Activated naive CD8-positive, alpha-beta T cell treated with anti-CD3 and anti-CD28 coated beads, Interleukin-2, amount 10 ng/mL, durations not matched to agents 7 days and 5 days (primary cell): ENCODE results near the gene CAPNS2. TPM values are rescaled to one million over a fixed set of nuclear protein-coding genes. Genes with fewer than 3 reads are reported as not detected.
"Not testable (repeated sequence)": the region's sequence is repeated elsewhere in the genome, so short reads cannot be mapped to it uniquely, and the experiment has no call there.

Experiments used
- ATAC-seq: fragments of 150-1000 bp; cut with Tn5 transposase; one replicate; pipeline ENCODE4 v1.10.0; 2021; ENCODE audit warnings: low read depth, moderate library complexity
- POLR2A ChIA-PET: fragments of 350-600 bp; sonication (Branson Sonifier 250); formaldehyde crosslinking; loops from one replicate; lab custom pipeline; 2021; ENCODE audit warnings: antibody characterized with exemption; lab: Charles Lee
- DNase-seq: peaks from one replicate; pipeline ENCODE4 v3.0.0; 2021
- H3K27ac Mint-ChIP-seq: one replicate; pipeline ENCODE4 v1.8.0; 2022; ENCODE audit warnings: mild to moderate bottlenecking, mixed read lengths
- H3K27me3 Mint-ChIP-seq: one replicate; pipeline ENCODE4 v1.8.0; 2022; ENCODE audit warnings: mild to moderate bottlenecking, moderate library complexity, mixed read lengths
- H3K36me3 Mint-ChIP-seq: one replicate; pipeline ENCODE4 v1.8.0; 2021; ENCODE audit warnings: mild to moderate bottlenecking, mixed read lengths
- H3K4me1 Mint-ChIP-seq: one replicate; pipeline ENCODE4 v1.8.0; 2021; ENCODE audit warnings: mixed read lengths
- H3K4me3 Mint-ChIP-seq: one replicate; pipeline ENCODE4 v1.8.0; 2022; ENCODE audit warnings: mild to moderate bottlenecking, moderate library complexity, mixed read lengths
- H3K9me3 Mint-ChIP-seq: one replicate; pipeline ENCODE4 v1.8.0; 2021; ENCODE audit warnings: mixed read lengths
- total RNA-seq, 2 experiments: library from RNA; stranded (reverse); gene quantifications; one replicate each; pipeline ENCODE4 v1.2.3, GENCODE V29; 2021

The CAPNS2 gene
- total RNA-seq, 2 experiments from 2014 or later = not detected

GRCh38 chr16:55574811-55575210, 8.3 kb downstream of the CAPNS2 start:
- Mint-ChIP-seq H3K36me3 (no peaks in the 10 kb centered on the region), H3K9me3 (no peaks in the 10 kb centered on the region), H3K27me3 (peaks cover 7% of the 10 kb centered on the region), H3K4me3 (no peak overlapping the region), H3K27ac (no peak overlapping the region), H3K4me1 (no peaks in the 10 kb centered on the region)
- ATAC-seq = no peak
- DNase-seq = no peak
- POLR2A ChIA-PET = no interaction called here

DNA sequence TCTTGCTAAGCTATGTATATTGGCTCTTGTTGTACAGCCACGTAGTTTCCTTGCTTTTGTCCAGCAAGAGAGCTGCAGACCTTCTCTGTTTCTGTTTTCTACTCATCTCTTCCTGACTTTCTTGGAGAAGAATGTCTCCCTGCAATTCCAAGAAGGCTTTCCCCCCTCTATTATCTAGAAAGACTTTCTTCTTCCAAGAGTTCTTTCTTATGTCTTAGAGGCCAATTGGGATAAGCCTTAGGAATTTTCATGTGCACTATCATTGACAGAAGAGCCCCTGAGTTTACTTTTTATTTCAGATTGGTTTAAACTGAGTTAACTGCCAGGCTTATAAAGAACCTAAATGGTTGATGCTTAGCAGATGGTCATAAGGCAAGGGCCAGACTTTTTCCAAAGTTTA, 9.0 kb downstream of the CAPNS2 start:
- Mint-ChIP-seq H3K4me1 (no peaks in the 10 kb centered on the region), H3K36me3 (no peaks in the 10 kb centered on the region), H3K4me3 (no peak overlapping the region), H3K9me3 (no peaks in the 10 kb centered on the region), H3K27ac (no peak overlapping the region), H3K27me3 (peaks cover 7% of the 10 kb centered on the region)
- POLR2A ChIA-PET = no interaction called here
- ATAC-seq (no peak), DNase-seq (no peak)

- Mint-ChIP-seq H3K36me3 (no peaks in the 10 kb centered on the region), H3K27ac (no peak overlapping the region), H3K4me1 (no peaks in the 10 kb centered on the region), H3K4me3 (no peak overlapping the region), H3K9me3 (no peaks in the 10 kb centered on the region), H3K27me3 (peaks cover 7% of the 10 kb centered on the region)
- no peak for ATAC-seq
- no peak for DNase-seq
- POLR2A ChIA-PET = no interaction called here
Measured at GRCh38 chr16:55576384-55576783, 9.9 kb downstream of the CAPNS2 start.

GRCh38 chr16:55577887-55578286, 11.4 kb downstream of the CAPNS2 start:
- POLR2A ChIA-PET = no interaction called here
- no peaks in the 10 kb centered on the region for H3K9me3 Mint-ChIP-seq

GRCh38 chr16:55585631-55586030, 19.1 kb downstream of the CAPNS2 start:
- ATAC-seq (no peak), DNase-seq (no peak)
- Mint-ChIP-seq H3K9me3 (no peaks in the 10 kb centered on the region), H3K4me1 (no peaks in the 10 kb centered on the region), H3K36me3 (no peaks in the 10 kb centered on the region), H3K27me3 (no peaks in the 10 kb centered on the region), H3K4me3 (no peak overlapping the region), H3K27ac (no peak overlapping the region)
- POLR2A ChIA-PET = no interaction called here

More at GRCh38 chr16:55577887-55578286, 11.4 kb downstream of the CAPNS2 start:
- Mint-ChIP-seq H3K4me3 (no peak overlapping the region), H3K27ac (no peak overlapping the region), H3K4me1 (no peaks in the 10 kb centered on the region), H3K27me3 (peaks cover 5% of the 10 kb centered on the region), H3K36me3 (no peaks in the 10 kb centered on the region)
- ATAC-seq = no peak
- DNase-seq = no peak

- DNase-seq = no peak
- Mint-ChIP-seq H3K4me3 (no peak overlapping the region), H3K4me1 (no peaks in the 10 kb centered on the region), H3K36me3 (no peaks in the 10 kb centered on the region), H3K9me3 (no peaks in the 10 kb centered on the region), H3K27ac (no peak overlapping the region), H3K27me3 (peaks cover 2% of the 10 kb centered on the region)
- ATAC-seq = no peak
- POLR2A ChIA-PET = no interaction called here
Measured at GRCh38 chr16:55588799-55589198, 22.3 kb downstream of the CAPNS2 start.

- no peaks in the 10 kb centered on the region for H3K4me1 Mint-ChIP-seq
- H3K4me3 Mint-ChIP-seq = no peak overlapping the region
- H3K27ac Mint-ChIP-seq = no peak overlapping the region
- H3K9me3 Mint-ChIP-seq = no peaks in the 10 kb centered on the region
- POLR2A ChIA-PET = interaction anchor here (0.8 kb wide), 1 partner anchor 79 kb away, joined by 3 read pairs; no protein-coding TSS in a partner anchor
- no peaks in the 10 kb centered on the region for H3K36me3 Mint-ChIP-seq
- no peak for ATAC-seq
- DNase-seq = no peak
- peaks cover 2% of the 10 kb centered on the region for H3K27me3 Mint-ChIP-seq
Measured at GRCh38 chr16:55592306-55592705, 25.8 kb downstream of the CAPNS2 start.

GRCh38 chr16:55597928-55598327, 31.4 kb downstream of the CAPNS2 start:
- H3K27me3 Mint-ChIP-seq = peaks cover 2% of the 10 kb centered on the region
- DNase-seq (no peak), ATAC-seq (no peak)
- no peaks in the 10 kb centered on the region for H3K4me1 Mint-ChIP-seq
- H3K27ac Mint-ChIP-seq = no peak overlapping the region
- no peaks in the 10 kb centered on the region for H3K9me3 Mint-ChIP-seq
- H3K4me3 Mint-ChIP-seq = no peak overlapping the region
- no peaks in the 10 kb centered on the region for H3K36me3 Mint-ChIP-seq
- POLR2A ChIA-PET = no interaction called here

DNA sequence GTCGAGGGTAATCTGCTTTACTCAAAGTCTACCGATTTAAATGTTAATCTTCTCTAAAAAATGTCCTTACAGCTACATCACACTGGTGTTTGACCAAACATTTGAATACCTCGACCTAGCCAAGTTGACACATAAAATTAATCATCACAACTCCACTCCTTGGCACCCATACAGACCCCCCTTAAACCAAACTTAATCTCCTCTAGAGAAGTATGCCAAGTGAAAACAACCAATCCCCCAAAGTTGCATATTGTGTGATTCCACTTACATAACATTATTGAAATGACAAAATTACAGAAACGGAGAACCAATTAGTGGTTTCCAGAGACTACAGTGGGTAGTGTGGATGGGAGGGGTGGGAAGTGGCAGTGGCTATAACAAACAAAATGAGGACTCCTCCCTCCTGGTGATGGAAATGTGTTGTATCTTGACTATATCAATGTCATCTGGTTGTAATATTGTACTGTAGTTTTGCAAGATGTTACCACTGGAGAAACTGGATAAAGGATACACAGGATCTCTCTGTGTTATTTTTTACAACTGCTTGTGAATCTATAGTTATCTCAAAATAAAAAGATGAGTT, 39.4 kb downstream of the CAPNS2 start:
- Mint-ChIP-seq H3K27me3 (peaks cover 4% of the 10 kb centered on the region), H3K4me3 (no peak overlapping the region), H3K9me3 (no peaks in the 10 kb centered on the region), H3K4me1 (no peaks in the 10 kb centered on the region), H3K36me3 (no peaks in the 10 kb centered on the region), H3K27ac (no peak overlapping the region)
- POLR2A ChIA-PET = no interaction called here
- DNase-seq (no peak), ATAC-seq (no peak)

DNA sequence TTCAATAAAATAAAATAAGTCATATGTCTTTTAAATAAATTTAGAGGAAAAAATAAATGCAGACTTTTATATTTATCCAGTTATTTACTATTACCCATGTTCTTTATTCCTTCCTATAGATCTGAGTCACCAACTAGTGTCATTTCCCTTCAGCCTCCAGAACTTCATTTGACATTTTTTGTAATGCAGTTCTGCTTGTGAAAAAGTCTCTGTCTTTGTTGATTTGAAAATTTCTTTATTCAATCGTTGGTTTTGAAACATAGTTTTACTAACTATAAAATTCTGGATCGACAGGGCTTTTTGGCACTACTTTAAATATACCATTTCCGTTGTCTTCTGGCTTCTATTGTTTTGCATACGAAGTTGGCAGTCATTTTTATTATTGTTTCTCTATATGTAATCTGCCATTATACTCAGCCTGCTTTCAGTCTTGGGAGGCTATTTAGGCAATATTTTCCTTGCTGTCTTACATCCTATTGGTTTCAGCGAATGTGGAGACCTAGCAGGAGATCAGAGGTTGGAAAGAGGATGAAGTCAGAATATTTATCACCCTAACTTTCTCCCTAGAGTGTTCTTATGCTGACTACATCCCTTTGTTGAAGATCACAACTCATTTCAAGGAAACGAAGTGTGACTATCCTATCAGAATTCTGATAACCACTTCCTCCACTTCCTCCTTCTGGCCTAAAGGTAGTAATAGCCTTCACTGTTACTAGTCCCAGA, 47.3 kb downstream of the CAPNS2 start:
- ATAC-seq (no peak), DNase-seq (no peak)
- Mint-ChIP-seq H3K27me3 (peaks cover 7% of the 10 kb centered on the region), H3K4me1 (no peaks in the 10 kb centered on the region), H3K27ac (no peak overlapping the region), H3K36me3 (no peaks in the 10 kb centered on the region), H3K9me3 (no peaks in the 10 kb centered on the region), H3K4me3 (no peak overlapping the region)
- POLR2A ChIA-PET = no interaction called here

DNA sequence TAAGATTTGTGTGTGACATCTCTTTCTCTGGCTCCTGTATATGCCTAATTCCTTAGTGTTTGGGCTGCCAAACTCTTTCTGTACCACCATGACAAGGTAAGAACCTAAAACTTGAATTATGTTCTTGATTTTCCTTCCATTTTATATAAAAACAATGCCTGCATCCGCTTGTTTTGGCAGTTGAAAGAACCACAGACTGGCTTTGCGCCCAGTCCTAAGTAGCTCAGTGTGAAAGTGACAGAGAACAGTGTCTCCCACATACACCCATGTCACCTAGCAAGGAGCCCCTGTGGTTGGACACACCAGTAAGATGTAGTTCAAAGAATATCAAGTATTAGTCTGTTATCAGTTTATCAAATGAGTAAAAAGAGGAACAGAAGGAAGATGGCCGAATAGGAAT, 48.6 kb downstream of the CAPNS2 start:
- no peaks in the 10 kb centered on the region for H3K9me3 Mint-ChIP-seq
- no peak for ATAC-seq

GRCh38 chr16:55615670-55616069, 49.2 kb downstream of the CAPNS2 start:
- POLR2A ChIA-PET, H3K27ac Mint-ChIP-seq, H3K4me3 Mint-ChIP-seq, H3K27me3 Mint-ChIP-seq, DNase-seq, ATAC-seq, H3K9me3 Mint-ChIP-seq, H3K36me3 Mint-ChIP-seq, H3K4me1 Mint-ChIP-seq: not testable (repeated sequence)

More for the DNA sequence above, 48.6 kb downstream of the CAPNS2 start:
- Mint-ChIP-seq H3K4me3 (no peak overlapping the region), H3K27ac (no peak overlapping the region), H3K4me1 (no peaks in the 10 kb centered on the region), H3K36me3 (no peaks in the 10 kb centered on the region), H3K27me3 (peaks cover 7% of the 10 kb centered on the region)
- DNase-seq = no peak
- POLR2A ChIA-PET = no interaction called here
